ENCODE results near the gene THSD4. TPM values are rescaled to one million over a fixed set of nuclear protein-coding genes. Genes with fewer than 3 reads are reported as not detected.

The THSD4 gene
- polyA plus RNA-seq, 2 of the 4 experiments (the other 2 are of a cell fraction) = 15.8 to 40.7 TPM

GRCh38 chr15:71220828-71221227, 105.6 kb downstream of the THSD4 start:
- H3K4me2 ChIP-seq = no peak overlapping the region
- 99% methylated on average over 3 of the region's 3 CpGs for WGBS (ENCODE audit: missing lambda C conversion rate)
- no peak overlapping the region for H3K27ac ChIP-seq
- DNase-seq (ENCODE audit: low read depth in 1 of 2, low spot score in 1 of 2) (no peak), ATAC-seq (no peak), FAIRE-seq (no peak)
- ChIA-PET POLR2A (no interaction called here), CTCF (no interaction called here)
- TF ChIP-seq ZC3H11A (IDR thresholded peaks at IDR 0.05) = no peak
- no peak for TF ChIP-seq BHLHE40 (IDR thresholded peaks at IDR 0.05; ENCODE audit: low read depth, low read length)
- no peak for TF ChIP-seq NPAS2 (CRISPR knock-in tag; IDR thresholded peaks at IDR 0.05; ENCODE audit: borderline replicate concordance)
- TF ChIP-seq JUNB (IDR thresholded peaks at IDR 0.05) = no peak
- TF ChIP-seq EP300 (IDR thresholded peaks at IDR 0.05) = no peak
- TF ChIP-seq HDAC2 (IDR thresholded peaks at IDR 0.05) = no peak
- TF ChIP-seq NFE2L2 (conservative IDR thresholded peaks at IDR 0.05; ENCODE audit: low read length) = no peak
- TF ChIP-seq REST (IDR thresholded peaks at IDR 0.05) = no peak
- no peak for TF ChIP-seq BCL3 (IDR thresholded peaks at IDR 0.05)
- TF ChIP-seq RFX5 (IDR thresholded peaks at IDR 0.05) = no peak
- no peak for TF ChIP-seq ZNF302 (CRISPR knock-in tag; IDR thresholded peaks at IDR 0.05)
- TF ChIP-seq, protein P1, sequence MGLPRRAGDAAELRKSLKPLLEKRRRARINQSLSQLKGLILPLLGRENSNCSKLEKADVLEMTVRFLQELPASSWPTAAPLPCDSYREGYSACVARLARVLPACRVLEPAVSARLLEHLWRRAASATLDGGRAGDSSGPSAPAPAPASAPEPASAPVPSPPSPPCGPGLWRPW (IDR thresholded peaks at IDR 0.05) = no peak
- no peak for TF ChIP-seq MAFK (IDR thresholded peaks at IDR 0.05; ENCODE audit: partially characterized antibody)
- no peak for TF ChIP-seq FOSL2 (IDR thresholded peaks at IDR 0.05)
- TF ChIP-seq FOSL2 (CRISPR knock-in tag; IDR thresholded peaks at IDR 0.05) = no peak
- no peak for TF ChIP-seq FOSB (CRISPR knock-in tag; IDR thresholded peaks at IDR 0.05)
- no peaks in the 10 kb centered on the region for H3K4me1 ChIP-seq
- no peak overlapping the region for H3K4me3 ChIP-seq
- no peaks in the 10 kb centered on the region for H3K9me3 ChIP-seq

GRCh38 chr15:71221417-71221816, 106.1 kb downstream of the THSD4 start:
- CTCF ChIA-PET = interaction anchor here (0.8 to 1.2 kb wide), 2 partner anchors 16 to 33 kb away, joined by 3 read pairs; no protein-coding TSS in a partner anchor

More at GRCh38 chr15:71221417-71221816, 106.1 kb downstream of the THSD4 start:
- H3K4me1 ChIP-seq = no peaks in the 10 kb centered on the region
- POLR2A ChIA-PET = no interaction called here
- H3K9me3 ChIP-seq = no peaks in the 10 kb centered on the region
- WGBS (ENCODE audit: missing lambda C conversion rate) = 82% methylated on average over 2 of the region's 2 CpGs
- no peak for DNase-seq (ENCODE audit: low read depth in 1 of 2, low spot score in 1 of 2)
- H3K4me3 ChIP-seq = no peak overlapping the region
- TF ChIP-seq, protein P1 (IDR thresholded peaks at IDR 0.05) = no peak
- TF ChIP-seq MAZ (IDR thresholded peaks at IDR 0.05; ENCODE audit: borderline replicate concordance, low read depth, low read length) = no peak
- no peak for TF ChIP-seq FOSL2 (IDR thresholded peaks at IDR 0.05)
- no peak for TF ChIP-seq FOSL2 (CRISPR knock-in tag; IDR thresholded peaks at IDR 0.05)
- TF ChIP-seq, protein P2, sequence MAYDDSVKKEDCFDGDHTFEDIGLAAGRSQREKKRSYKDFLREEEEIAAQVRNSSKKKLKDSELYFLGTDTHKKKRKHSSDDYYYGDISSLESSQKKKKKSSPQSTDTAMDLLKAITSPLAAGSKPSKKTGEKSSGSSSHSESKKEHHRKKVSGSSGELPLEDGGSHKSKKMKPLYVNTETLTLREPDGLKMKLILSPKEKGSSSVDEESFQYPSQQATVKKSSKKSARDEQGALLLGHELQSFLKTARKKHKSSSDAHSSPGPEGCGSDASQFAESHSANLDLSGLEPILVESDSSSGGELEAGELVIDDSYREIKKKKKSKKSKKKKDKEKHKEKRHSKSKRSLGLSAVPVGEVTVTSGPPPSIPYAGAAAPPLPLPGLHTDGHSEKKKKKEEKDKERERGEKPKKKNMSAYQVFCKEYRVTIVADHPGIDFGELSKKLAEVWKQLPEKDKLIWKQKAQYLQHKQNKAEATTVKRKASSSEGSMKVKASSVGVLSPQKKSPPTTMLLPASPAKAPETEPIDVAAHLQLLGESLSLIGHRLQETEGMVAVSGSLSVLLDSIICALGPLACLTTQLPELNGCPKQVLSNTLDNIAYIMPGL (CRISPR knock-in tag; IDR thresholded peaks at IDR 0.05; ENCODE audit: borderline replicate concordance) = no peak
- no peak for TF ChIP-seq EP300 (IDR thresholded peaks at IDR 0.05)
- no peak for TF ChIP-seq RAD21 (conservative IDR thresholded peaks at IDR 0.05 in 1 of 2, IDR thresholded peaks at IDR 0.05 in 1 of 2)
- TF ChIP-seq POLR2A (IDR thresholded peaks at IDR 0.05; ENCODE audit: low read length) = no peak
- TF ChIP-seq, protein P3, sequence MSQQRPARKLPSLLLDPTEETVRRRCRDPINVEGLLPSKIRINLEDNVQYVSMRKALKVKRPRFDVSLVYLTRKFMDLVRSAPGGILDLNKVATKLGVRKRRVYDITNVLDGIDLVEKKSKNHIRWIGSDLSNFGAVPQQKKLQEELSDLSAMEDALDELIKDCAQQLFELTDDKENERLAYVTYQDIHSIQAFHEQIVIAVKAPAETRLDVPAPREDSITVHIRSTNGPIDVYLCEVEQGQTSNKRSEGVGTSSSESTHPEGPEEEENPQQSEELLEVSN (IDR thresholded peaks at IDR 0.05; ENCODE audit: borderline replicate concordance, low read depth) = no peak
- TF ChIP-seq NPAS2 (CRISPR knock-in tag; IDR thresholded peaks at IDR 0.05; ENCODE audit: borderline replicate concordance) = no peak
- TF ChIP-seq CHD4 (IDR thresholded peaks at IDR 0.05; ENCODE audit: borderline replicate concordance) = no peak
- no peak for TF ChIP-seq CTCF (IDR thresholded peaks at IDR 0.05)
- TF ChIP-seq SMC3 (IDR thresholded peaks at IDR 0.05) = no peak
- no peak for TF ChIP-seq TP53 (CRISPR knock-in tag; IDR thresholded peaks at IDR 0.05)
- no peak for FAIRE-seq
- H3K4me2 ChIP-seq = no peak overlapping the region
- ATAC-seq = no peak
- H3K27ac ChIP-seq = no peak overlapping the region

Measured in A549 (cell line).